Activated T-cell treated with anti-CD3 and anti-CD28 coated beads, Interleukin-2, amount 50 U/mL, for 48 hours (primary cell): ENCODE measurements around the gene HOXB4.

ENCODE experiments used
- DNase-seq, 2 experiments: peaks; one replicate each; pipeline ENCODE4 v3.0.0-alpha.2; 2020

The HOXB4 gene

GRCh38 chr17:48615047-48615962 is 37.2 kb upstream of the HOXB4 start, which contains the start of gene HOXB8:
Gene HOXB8 (minus strand): TSS chr17:48615292. CDS start chr17:48614704, 588 bp downstream.
- DNase-seq: no peak

GRCh38 chr17:48613862-48614694 is 35.9 kb upstream of the HOXB4 start:
- DNase-seq: peak; percentile 62 to 69

DNA sequence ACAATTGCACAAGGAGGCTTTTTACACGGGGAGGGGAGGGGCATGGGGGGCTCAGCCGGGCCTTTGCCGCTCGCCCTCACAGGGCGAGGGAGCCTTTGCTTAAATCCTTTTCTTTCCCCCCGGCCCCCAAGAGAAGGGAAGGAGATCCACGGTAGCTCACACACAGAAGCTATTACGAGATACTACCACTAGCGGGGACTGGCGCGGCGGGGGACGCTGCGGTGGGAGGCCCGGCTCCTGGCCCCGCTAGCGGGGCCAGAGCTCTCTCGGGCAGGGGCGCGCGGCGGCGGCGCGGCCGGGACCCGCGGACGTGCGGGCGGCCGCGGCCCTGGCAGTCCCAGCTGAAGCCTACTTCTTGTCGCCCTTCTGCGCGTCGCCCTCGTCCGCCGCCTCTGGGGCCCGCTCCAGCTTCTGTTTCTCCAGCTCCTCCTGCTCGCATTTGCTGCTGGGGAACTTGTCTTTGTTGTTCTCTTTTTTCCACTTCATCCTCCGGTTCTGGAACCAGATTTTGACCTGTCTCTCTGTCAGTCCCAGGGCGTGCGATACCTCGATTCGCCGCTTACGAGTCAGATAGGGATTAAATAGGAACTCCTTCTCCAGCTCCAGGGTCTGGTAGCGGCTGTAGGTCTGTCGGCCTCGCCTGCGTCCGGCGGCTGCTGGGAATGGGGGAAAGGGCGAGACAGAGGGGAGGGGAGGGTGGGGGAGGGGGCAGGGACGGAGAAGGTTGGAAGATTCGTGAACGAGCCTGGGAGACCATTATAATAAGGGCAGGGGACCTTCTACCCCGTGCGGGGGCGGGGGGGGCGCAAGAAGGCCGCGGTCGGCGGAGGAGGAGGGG is 34.9 kb upstream of the HOXB4 start:
- DNase-seq: peak; percentile 62 to 67

DNA sequence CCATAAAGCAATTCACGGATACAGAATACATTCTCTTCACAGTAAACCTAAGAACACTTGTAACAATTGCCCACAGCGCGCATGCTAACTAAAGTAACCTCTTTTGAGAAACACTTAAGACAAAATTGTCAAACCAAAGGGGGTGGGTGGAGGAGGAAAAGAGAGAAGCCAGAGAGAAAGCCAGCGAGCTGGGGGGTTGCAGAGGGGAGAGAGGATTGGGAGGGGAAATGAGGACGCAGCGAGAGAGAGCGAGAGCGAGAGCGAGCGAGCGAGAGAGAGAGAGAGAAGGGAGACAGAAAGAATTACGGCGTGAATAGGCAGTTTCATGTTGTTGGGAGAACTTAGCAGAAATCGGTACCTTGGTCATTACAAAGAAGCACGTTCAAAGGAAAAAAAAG is 34.3 kb upstream of the HOXB4 start:
- no peak for DNase-seq

GRCh38 chr17:48611681-48612455 is 33.7 kb upstream of the HOXB4 start:
- no peak for DNase-seq

- no peak for DNase-seq
These were observed 33.1 kb upstream of the HOXB4 start for GRCh38 chr17:48611213-48611612.

GRCh38 chr17:48610282-48611211 is 32.4 kb upstream of the HOXB4 start, which contains the start of gene HOXB7:
Gene HOXB7 (minus strand): TSS chr17:48611017. CDS start chr17:48610918, 99 bp downstream.
- peak; percentile 80 to 82 for DNase-seq

- DNase-seq: no peak
These were observed 31.7 kb upstream of the HOXB4 start for GRCh38 chr17:48609759-48610281.

GRCh38 chr17:48609033-48609432 is 30.9 kb upstream of the HOXB4 start:
- DNase-seq: no peak

GRCh38 chr17:48608494-48608834 is 30.3 kb upstream of the HOXB4 start:
- DNase-seq: no peak

DNA sequence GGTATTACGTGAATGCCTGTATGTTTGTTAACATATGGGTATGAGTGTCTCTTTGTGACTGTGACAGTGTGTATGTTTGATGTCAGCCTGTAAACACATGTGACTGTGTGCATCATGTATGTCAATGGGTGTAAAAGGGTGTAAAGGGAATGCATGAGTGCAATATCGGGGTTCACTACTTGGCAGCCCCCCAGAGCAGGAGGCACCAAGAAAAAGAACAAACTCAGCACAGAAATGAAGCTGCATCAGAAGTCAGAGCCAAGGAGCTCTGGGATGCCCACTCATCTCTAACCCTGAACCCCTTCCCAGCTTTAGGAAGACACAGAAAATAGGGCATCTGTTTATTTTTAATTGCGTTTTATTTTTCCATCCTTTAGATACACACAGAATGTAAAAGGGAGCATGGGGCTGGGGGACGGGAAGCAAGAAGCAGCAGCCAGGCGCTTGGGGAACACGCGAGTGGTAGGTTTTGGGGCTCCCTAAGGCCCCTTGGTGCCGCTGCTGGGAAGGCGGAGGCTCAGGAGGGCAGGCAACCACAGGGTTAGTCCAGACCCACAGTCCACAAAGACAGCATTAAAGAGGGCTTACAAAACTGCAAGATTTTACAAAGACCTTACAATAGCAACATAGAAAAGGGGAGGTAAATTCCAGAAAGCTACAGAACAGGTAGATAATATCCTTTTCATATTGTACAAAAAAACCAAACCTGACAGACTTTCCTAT is 28.9 kb upstream of the HOXB4 start:
- DNase-seq: no peak

DNA sequence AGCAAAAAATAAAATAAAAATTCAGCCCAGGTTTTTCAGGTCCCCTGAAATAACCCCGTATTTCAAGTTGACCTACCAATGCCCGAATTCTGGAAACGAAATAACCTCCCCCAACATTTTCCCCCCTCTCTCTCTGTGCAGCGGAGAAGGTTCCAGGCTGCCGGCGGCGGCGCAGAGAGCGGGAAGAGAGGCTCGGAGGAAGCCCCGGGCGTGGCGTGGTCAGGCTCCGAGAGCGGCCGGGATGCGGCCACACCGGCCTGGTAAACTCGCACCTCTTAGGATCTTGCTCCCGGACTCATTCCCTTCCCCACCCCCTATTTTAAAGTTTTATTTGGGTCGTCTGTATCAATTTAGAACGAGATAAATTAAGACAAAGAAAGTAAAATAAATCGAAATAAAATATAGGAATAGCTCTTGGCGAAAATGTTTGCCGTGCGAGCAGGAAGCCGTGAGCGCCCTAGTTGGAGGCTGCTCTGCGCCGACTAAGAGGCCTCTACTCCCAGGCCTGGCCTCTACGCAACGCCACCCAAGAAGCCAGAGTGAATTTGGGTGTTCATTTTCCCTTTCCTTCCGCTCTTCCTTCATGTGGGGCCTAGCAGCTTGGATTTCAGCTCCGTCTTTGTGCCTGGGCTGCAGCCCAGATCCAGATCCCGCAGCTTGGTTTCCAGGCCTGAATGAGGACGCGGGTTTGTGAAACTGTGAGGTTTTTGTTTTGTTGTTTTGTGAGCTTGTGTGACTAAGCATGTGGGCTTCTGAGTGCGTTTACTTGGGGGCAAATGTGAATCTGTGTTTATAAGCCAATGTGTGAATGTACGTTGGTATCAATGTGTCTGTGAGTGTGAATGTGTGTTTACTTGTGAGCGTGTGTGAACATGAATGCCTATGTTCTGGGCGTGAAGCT is 28.1 kb upstream of the HOXB4 start:
- no peak for DNase-seq

- no peak for DNase-seq
These were observed 27.3 kb upstream of the HOXB4 start for GRCh38 chr17:48605409-48605919.

DNA sequence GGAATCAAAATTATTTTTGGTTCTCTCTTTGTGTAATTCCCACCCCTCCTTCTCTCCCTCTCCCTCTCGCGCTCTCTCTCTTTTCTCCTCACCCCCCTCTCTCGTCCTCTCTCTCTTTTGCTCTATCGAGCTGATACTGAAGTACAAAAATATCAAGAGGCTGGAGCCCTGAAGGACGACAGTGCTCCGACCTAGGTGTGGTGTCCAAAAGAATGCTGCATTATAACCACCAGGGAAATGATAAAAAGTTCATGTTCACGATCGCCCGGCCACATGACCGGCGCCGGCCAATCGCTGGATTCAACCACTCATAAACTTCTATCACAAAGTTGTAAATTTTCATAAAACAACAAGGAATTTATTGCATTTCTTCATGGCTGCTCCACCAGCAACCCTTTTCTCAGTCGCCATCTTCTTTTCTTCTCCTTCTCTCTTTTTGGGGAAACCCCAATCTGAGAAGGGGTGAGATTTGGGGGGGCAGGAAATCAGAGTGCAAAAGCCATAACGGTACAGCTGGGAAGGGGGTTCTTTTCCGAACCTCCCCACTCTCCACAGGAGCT is 26.7 kb upstream of the HOXB4 start, which contains the start of gene HOXB6:
Gene HOXB6 (minus strand): TSS at position 217 of the 560 bp plus-strand sequence. CDS start 6,836 bp downstream, outside the sequence.
- no peak for DNase-seq

DNA sequence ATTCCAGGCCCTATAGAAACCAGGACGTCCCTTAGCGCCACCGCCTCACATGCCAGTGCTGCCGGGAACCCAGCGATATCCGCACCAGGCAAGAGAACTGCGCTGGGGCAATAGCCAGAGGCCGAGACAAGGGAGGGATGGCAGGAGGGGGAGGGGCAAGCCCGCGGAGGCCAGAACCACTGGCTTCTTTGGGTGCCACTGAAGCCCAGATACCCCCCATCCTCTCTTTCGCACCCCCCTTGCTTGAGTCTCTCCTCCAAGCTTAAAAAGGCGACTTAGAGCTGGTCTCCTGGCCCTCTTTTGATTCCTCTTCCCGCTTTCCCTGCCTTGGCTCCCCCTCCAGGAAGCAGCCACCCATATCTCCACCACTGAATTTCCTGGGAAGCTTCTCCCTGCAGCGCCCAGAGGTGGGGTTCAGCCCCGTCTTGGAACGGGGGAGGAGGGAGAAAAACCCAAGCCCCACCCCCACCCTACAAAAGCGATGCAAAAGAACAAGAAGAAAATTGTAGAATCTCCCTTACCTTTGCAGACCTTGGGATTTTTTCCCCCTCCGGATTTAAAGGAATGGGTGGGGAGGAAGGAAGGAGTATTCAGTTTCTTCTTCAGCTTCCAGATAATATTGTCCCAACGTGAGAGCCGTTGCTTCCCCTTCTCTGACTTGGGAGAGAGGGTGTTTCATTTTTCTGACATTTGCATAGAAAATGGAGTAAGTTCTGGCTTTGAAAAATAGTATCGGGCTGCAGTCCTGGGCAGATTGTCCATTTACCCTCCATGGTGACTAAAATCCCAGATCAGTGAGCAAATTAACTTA is 26.0 kb upstream of the HOXB4 start:
- no peak for DNase-seq

GRCh38 chr17:48601539-48602425 is 23.6 kb upstream of the HOXB4 start:
- DNase-seq: no peak
